ENCODE results near the gene WSCD2. TPM values are rescaled to one million over a fixed set of nuclear protein-coding genes. Genes with fewer than 3 reads are reported as not detected.

WSCD2 gene
- total RNA-seq, 3 donors from 2014 or later, result 0.33 to 0.48 (median 0.44) TPM

- peaks cover 5 to 8% of the 10 kb centered on the region in 2 donors for H3K9me3 ChIP-seq
- H3K27ac ChIP-seq, result no peak overlapping the region
- intact Hi-C loops (cut with DNase I; ENCODE audit: low total_unique reads), result no loop called here
- no peak for TF ChIP-seq POLR2AphosphoS5 (IDR thresholded peaks at IDR 0.05)
- no peak for TF ChIP-seq CTCF (IDR thresholded peaks at IDR 0.05)
- TF ChIP-seq POLR2A (IDR thresholded peaks at IDR 0.05), result no peak
- peaks cover 0 to 5% of the 10 kb centered on the region in 2 donors for H3K27me3 ChIP-seq
- H3K4me1 ChIP-seq, result no peaks in the 10 kb centered on the region
- no peak for DNase-seq (ENCODE audit: low spot score in 2 of 2)
- no peaks in the 10 kb centered on the region for H3K36me3 ChIP-seq
- no peak overlapping the region for H3K4me3 ChIP-seq
Observed at GRCh38 chr12:108254517-108255251, 125.6 kb downstream of the WSCD2 start.

- Histone ChIP-seq H3K27ac (no peak overlapping the region), H3K27me3 (peaks cover 0 to 5% of the 10 kb centered on the region in 2 donors), H3K4me3 (no peak overlapping the region), H3K9me3 (peaks cover 5 to 14% of the 10 kb centered on the region in 2 donors), H3K4me1 (no peaks in the 10 kb centered on the region), H3K36me3 (no peaks in the 10 kb centered on the region)
- TF ChIP-seq CTCF (IDR thresholded peaks at IDR 0.05) (no peak), POLR2AphosphoS5 (IDR thresholded peaks at IDR 0.05) (no peak), POLR2A (IDR thresholded peaks at IDR 0.05) (no peak)
- intact Hi-C loops (cut with DNase I; ENCODE audit: low total_unique reads), result no loop called here
- no peak for DNase-seq (ENCODE audit: low spot score in 2 of 2)
Observed at GRCh38 chr12:108255252-108255602, 126.1 kb downstream of the WSCD2 start.

DNA sequence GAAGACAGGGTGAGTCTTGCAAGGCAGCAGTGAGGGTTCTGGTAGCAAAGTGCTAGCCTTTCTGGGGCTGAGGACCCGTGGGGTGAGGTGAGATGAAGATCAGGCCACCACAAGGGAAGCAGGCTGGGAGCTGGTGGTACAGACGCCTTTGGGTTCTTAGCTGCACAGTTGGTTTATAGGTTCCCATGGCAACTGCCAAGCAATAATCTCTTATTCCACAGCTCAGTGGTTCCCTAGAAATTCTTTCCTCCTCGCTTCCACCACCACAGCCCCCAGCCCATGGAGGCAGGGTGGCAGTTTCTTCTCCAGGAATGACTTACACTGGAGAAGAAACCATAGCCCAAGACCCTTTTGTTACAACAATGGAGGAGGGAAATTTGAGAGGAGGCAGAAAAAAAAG lies 127.9 kb downstream of the WSCD2 start:
- intact Hi-C loops (cut with DNase I; ENCODE audit: low total_unique reads), result no loop called here
- no peak overlapping the region for H3K27ac ChIP-seq

DNA sequence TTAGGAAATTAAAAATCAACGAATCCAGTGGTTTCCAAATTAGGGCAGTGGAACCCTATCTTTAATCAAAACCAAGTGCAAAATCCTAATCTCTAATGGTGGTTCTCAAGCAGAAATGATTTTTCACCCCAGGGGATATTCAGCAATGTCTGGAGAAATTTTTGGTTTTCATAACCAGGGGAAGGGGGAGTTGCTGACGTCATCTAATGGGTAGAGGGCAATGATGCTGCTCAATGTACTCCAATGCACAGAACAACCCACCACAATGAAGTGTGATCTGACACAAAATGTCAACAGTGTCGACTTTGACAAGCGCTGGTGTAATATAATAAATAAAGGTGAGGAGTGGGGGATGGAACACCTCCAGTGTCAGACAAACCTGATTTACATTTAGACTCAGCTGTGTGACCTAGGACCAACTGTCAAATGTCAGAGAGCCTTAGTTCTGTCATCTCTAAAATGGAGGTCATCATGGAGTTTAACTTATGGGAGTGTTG lies 128.6 kb downstream of the WSCD2 start:
- DNase-seq (ENCODE audit: low spot score in 2 of 2), result no peak

More for the DNA sequence above, 127.9 kb downstream of the WSCD2 start:
- Histone ChIP-seq H3K4me3 (no peak overlapping the region), H3K27me3 (peaks cover 0 to 5% of the 10 kb centered on the region in 2 donors), H3K9me3 (peaks cover 18 to 25% of the 10 kb centered on the region in 2 donors), H3K36me3 (no peaks in the 10 kb centered on the region), H3K4me1 (no peaks in the 10 kb centered on the region)
- TF ChIP-seq POLR2A (IDR thresholded peaks at IDR 0.05) (no peak), POLR2AphosphoS5 (IDR thresholded peaks at IDR 0.05) (no peak), CTCF (IDR thresholded peaks at IDR 0.05) (no peak)
- no peak for DNase-seq (ENCODE audit: low spot score in 2 of 2)

More for the DNA sequence above, 128.6 kb downstream of the WSCD2 start:
- no peaks in the 10 kb centered on the region for H3K36me3 ChIP-seq
- no peaks in the 10 kb centered on the region for H3K4me1 ChIP-seq
- TF ChIP-seq POLR2A (IDR thresholded peaks at IDR 0.05) (no peak), POLR2AphosphoS5 (IDR thresholded peaks at IDR 0.05) (no peak), CTCF (IDR thresholded peaks at IDR 0.05) (no peak)
- H3K27ac ChIP-seq, result no peak overlapping the region
- H3K27me3 ChIP-seq, result peaks cover 0 to 5% of the 10 kb centered on the region in 2 donors
- H3K4me3 ChIP-seq, result no peak overlapping the region
- intact Hi-C loops (cut with DNase I; ENCODE audit: low total_unique reads), result no loop called here
- H3K9me3 ChIP-seq, result peaks cover 18 to 25% of the 10 kb centered on the region in 2 donors

Measured in breast epithelium (tissue), 4 donors.